HepG2 (cell line): ENCODE data around the gene RCBTB2. TPM values are rescaled to one million over a fixed set of nuclear protein-coding genes. Genes with fewer than 3 reads are reported as not detected.

Experiments
- ATAC-seq: fragments of 200-7000 bp; cut with Tn5 transposase; 3 replicates; pipeline ENCODE4 v1.9.1; 2020; ENCODE audit warnings: mild to moderate bottlenecking, moderate library complexity
- BruUV-seq: library from RNA; stranded (reverse); fragments of 400-500 nt; replicated peaks from 2 replicates; lab custom pipeline; 2021; lab: Mats Ljungman, UMichigan
- CTCF ChIA-PET: fragments of 300-600 bp; formaldehyde crosslinking; extraction: SDS; loops from one replicate; lab custom pipeline; 2021; ENCODE audit warnings: low total read pairs, inconsistent platforms, low intra/inter-chr PET ratio; lab: Yijun Ruan, JAX
- POLR2A ChIA-PET: fragments of 350-600 bp; sonication (Branson Sonifier 250); formaldehyde crosslinking; loops from one replicate; lab custom pipeline; 2020; ENCODE audit warnings: antibody characterized with exemption, inconsistent platforms; lab: Yijun Ruan, JAX
- DNase-seq: peaks from one replicate; pipeline ENCODE4 v3.0.0-alpha.2; 2015; ENCODE audit warnings: low spot score
- FAIRE-seq: peaks from 3 replicates; lab custom pipeline; 2011; peaks lifted over from hg19 to GRCh38; lab: Jason Lieb, UNC
- H2AFZ ChIP-seq: one replicate; pipeline ENCODE4 v1.6.1; 2011; ENCODE audit warnings: low read length, inconsistent platforms
- H3K27ac ChIP-seq: fragments of 300-600 bp; 3 replicates; pipeline ENCODE4 v1.8.0; 2011; ENCODE audit warnings: mixed run types, mild to moderate bottlenecking, mixed read lengths, low read length, inconsistent platforms; ENCODE audit not compliant: insufficient read depth; ENCODE audit errors: extremely low read length
- H3K27me3 ChIP-seq, 2 experiments: fragments of 200-600 bp in 1 of 2; 2 replicates in 1 of 2; 3 replicates in 1 of 2; pipeline versions ENCODE4 v1.6.0 to v1.8.0; 2011; ENCODE audit warnings: low read length in 2 of 2, mild to moderate bottlenecking in 2 of 2, moderate library complexity in 2 of 2, inconsistent platforms in 1 of 2; ENCODE audit not compliant: insufficient read depth in 2 of 2, control insufficient read depth in 1 of 2
- H3K36me3 ChIP-seq, 2 experiments: fragments of 200-600 bp in 1 of 2; replicated peaks in 1 of 2; 2 replicates in 1 of 2; 3 replicates in 1 of 2; pipeline versions ENCODE4 v1.5.1 to v1.8.0; 2011; ENCODE audit warnings: low read length in 2 of 2, inconsistent platforms in 1 of 2; ENCODE audit not compliant: insufficient read depth in 2 of 2, control insufficient read depth in 1 of 2
- H3K4me1 ChIP-seq: 2 replicates; pipeline ENCODE4 v1.5.1; 2012; ENCODE audit warnings: low read length, inconsistent platforms; ENCODE audit not compliant: insufficient read depth
- H3K4me2 ChIP-seq: 2 replicates; pipeline ENCODE4 v1.6.0; 2011; ENCODE audit warnings: low read depth, low read length, inconsistent platforms
- H3K4me3 ChIP-seq, 3 experiments: fragments of 200-600 bp in 1 of 3; sonication (generic), shearing (Covaris generic) in 1 of 3; replicated peaks in 1 of 3; 2 replicates each; pipeline ENCODE4 v1.5.1; 2011 to 2016; ENCODE audit warnings: low read length in 3 of 3, inconsistent platforms in 2 of 3, low read depth in 2 of 3, mild to moderate bottlenecking in 2 of 3, control low read depth in 1 of 3, mixed read lengths in 1 of 3; ENCODE audit not compliant: insufficient read depth in 1 of 3
- H3K79me2 ChIP-seq: one replicate; pipeline ENCODE4 v1.6.1; 2011; ENCODE audit warnings: low read length, inconsistent platforms; ENCODE audit not compliant: insufficient read depth
- H3K9ac ChIP-seq: 2 replicates; pipeline ENCODE4 v1.6.0; 2011; ENCODE audit warnings: mild to moderate bottlenecking, low read depth, low read length, inconsistent platforms; ENCODE audit not compliant: insufficient read depth
- H3K9me3 ChIP-seq: 2 replicates; pipeline ENCODE4 v1.5.1; 2012; ENCODE audit warnings: mild to moderate bottlenecking, low read length
- H4K20me1 ChIP-seq: 2 replicates; pipeline ENCODE4 v1.6.0; 2011; ENCODE audit warnings: inconsistent platforms, mild to moderate bottlenecking, low read length, moderate library complexity; ENCODE audit not compliant: insufficient read depth
- ETV5 ChIP-seq: IDR thresholded peaks from 2 replicates; pipeline ENCODE4 v1.6.1; 2018; ENCODE audit warnings: missing biosample characterization, missing genetic modification reagents, inconsistent platforms, borderline replicate concordance
- HDAC6 ChIP-seq: fragments of 200-600 bp; sonication (generic); IDR thresholded peaks from 2 replicates; pipeline ENCODE4 v1.7.0; 2017; ENCODE audit warnings: mild to moderate bottlenecking, antibody characterized with exemption, low read length, low read depth
- HMGA1 ChIP-seq: sonication (generic); formaldehyde crosslinking; conservative IDR thresholded peaks from 2 replicates; pipeline ENCODE4 v1.4.0; 2020; ENCODE audit warnings: missing genetic modification reagents
- KLF13 ChIP-seq: sonication (generic); formaldehyde crosslinking; IDR thresholded peaks from 2 replicates; pipeline ENCODE4 v1.4.0; 2020; ENCODE audit warnings: mild to moderate bottlenecking, missing genetic modification reagents
- MLLT10 ChIP-seq: sonication (generic); formaldehyde crosslinking; IDR thresholded peaks from 2 replicates; pipeline ENCODE4 v1.4.0; 2020; ENCODE audit warnings: missing genetic modification reagents
- MTF1 ChIP-seq: sonication (generic); formaldehyde crosslinking; IDR thresholded peaks from 2 replicates; pipeline ENCODE4 v1.5.0; 2020; ENCODE audit warnings: missing genetic modification reagents
- NCOR1 ChIP-seq: fragments of 200-600 bp; sonication (generic); IDR thresholded peaks from 2 replicates; pipeline ENCODE4 v1.7.0; 2017; ENCODE audit warnings: antibody characterized with exemption, low read length, borderline replicate concordance
- NFKB2 ChIP-seq: sonication (generic); formaldehyde crosslinking; IDR thresholded peaks from 2 replicates; pipeline ENCODE4 v1.4.0; 2020; ENCODE audit warnings: missing genetic modification reagents, borderline replicate concordance
- NR2F1 ChIP-seq, 2 experiments: fragments of 450-650 bp in 1 of 2; formaldehyde crosslinking in 1 of 2; IDR thresholded peaks; 2 replicates each; pipeline versions ENCODE4 v1.5.0 to v1.6.1; 2016 to 2020; ENCODE audit warnings: mild to moderate bottlenecking in 1 of 2, missing compliant biosample characterization in 1 of 2, missing genetic modification reagents in 1 of 2, moderate library complexity in 1 of 2
- PCBP2 ChIP-seq: fragments of 200-400 bp; formaldehyde crosslinking; optimal IDR thresholded peaks from 2 replicates; pipeline ENCODE3; 2018; ENCODE audit warnings: low read length, low read depth; ENCODE audit not compliant: poor library complexity, severe bottlenecking
- PHF21A ChIP-seq: sonication (generic); formaldehyde crosslinking; IDR thresholded peaks from 2 replicates; pipeline ENCODE4 v1.5.0; 2020; ENCODE audit warnings: mild to moderate bottlenecking, missing genetic modification reagents
- RARG ChIP-seq: sonication (generic); formaldehyde crosslinking; IDR thresholded peaks from 2 replicates; pipeline ENCODE4 v1.4.0; 2020; ENCODE audit warnings: low read depth, mild to moderate bottlenecking, missing genetic modification reagents
- SCMH1 ChIP-seq: sonication (generic); formaldehyde crosslinking; IDR thresholded peaks from 2 replicates; pipeline ENCODE4 v1.9.0; 2021; ENCODE audit warnings: missing genetic modification reagents, mild to moderate bottlenecking, borderline replicate concordance
- STAG1 ChIP-seq: sonication (generic); formaldehyde crosslinking; IDR thresholded peaks from 2 replicates; pipeline ENCODE4 v1.4.0; 2020; ENCODE audit warnings: missing genetic modification reagents
- ZBTB8A ChIP-seq: sonication (generic); formaldehyde crosslinking; IDR thresholded peaks from 2 replicates; pipeline ENCODE4 v1.4.0; 2020; ENCODE audit warnings: mild to moderate bottlenecking, low read depth, missing genetic modification reagents, borderline replicate concordance
- ZNF484 ChIP-seq: sonication (generic); formaldehyde crosslinking; IDR thresholded peaks from 2 replicates; pipeline ENCODE4 v1.5.1; 2020; ENCODE audit warnings: mild to moderate bottlenecking, low read depth, missing genetic modification reagents, borderline replicate concordance
- WGBS: methylation state at CpG from one replicate; pipeline ENCODE4 v1.1.6; 2017; ENCODE audit warnings: low lambda C conversion rate; 5-methylcytosine and 5-hydroxymethylcytosine counted together
- in situ Hi-C: cut with HindIII; loops from 2 replicates; pipeline ENCODE4 v1.10.0; 2017; ENCODE audit warnings: low pct_unique_long_range_greater_than_20kb; ENCODE audit not compliant: extremely low pct_ligation_motif_present
- intact Hi-C: fragments of 100-400 bp; cut with micrococcal nuclease; formaldehyde crosslinking; loops from one replicate; pipeline ENCODE4 v1.10.0; 2022; ENCODE audit not compliant: unreplicated experiment
- polyA plus RNA-seq, 8 experiments: library from polyadenylated mRNA; depleted of rRNA in 3 of 8; stranded (reverse) in 7 of 8; unstranded in 1 of 8; fragments of >200 nt; fragmentation: Illumina TruSeq in 4 of 8; extraction: Trizol in 4 of 8; gene quantifications; 2 replicates each; pipeline versions ENCODE4 v1.2.1 to v1.2.3, GENCODE V29; 2011 to 2016; ENCODE audit warnings: low read depth in 4 of 8, missing spikeins in 1 of 8, mixed read lengths in 1 of 8; ENCODE audit not compliant: insufficient read depth in 1 of 8
- total RNA-seq, 5 experiments: library from RNA; depleted of rRNA; stranded (reverse); fragments of >200 nt; fragmentation: Illumina TruSeq; extraction: Trizol; gene quantifications; 2 replicates each; pipeline ENCODE4 v1.2.3, GENCODE V29; 2016; ENCODE audit warnings: low read depth in 1 of 5
- TF ChIP-seq, protein P1 (sequence below): sonication (generic); formaldehyde crosslinking; IDR thresholded peaks from 2 replicates; pipeline ENCODE4 v1.4.0; 2020; ENCODE audit warnings: low read depth, mild to moderate bottlenecking, missing genetic modification reagents

The RCBTB2 gene
- total and polyA plus RNA-seq, 2 of the 13 experiments (the other 11 are each of a cell fraction or from before 2014, with no cell fraction given), result 1.9 to 2.7 TPM

DNA sequence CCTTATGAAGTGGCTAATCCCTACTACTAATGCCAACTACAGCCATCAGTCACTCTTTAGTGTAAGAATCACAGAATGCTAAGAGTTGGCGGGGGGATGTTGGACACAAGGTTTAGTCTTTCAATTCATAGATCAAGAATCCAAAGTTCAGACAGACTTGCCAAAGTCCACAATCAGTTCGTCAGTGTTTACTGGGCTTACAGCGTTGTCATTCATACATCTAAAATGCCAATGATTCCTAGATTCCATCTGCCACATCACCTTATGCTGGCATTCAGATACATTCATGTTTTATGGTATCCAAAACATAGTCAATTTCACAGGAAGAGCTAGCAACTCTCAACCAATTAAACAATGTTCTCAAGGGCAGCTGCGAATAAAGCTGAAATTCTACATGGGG, 18.1 kb downstream of the RCBTB2 start (continued):
- TF ChIP-seq NCOR1 (peak; percentile 61; the same call in 1 of the 2 replicates), NR2F1 (CRISPR knock-in tag; IDR thresholded peaks at IDR 0.05) (no peak), HMGA1 (no peak), ZNF484 (CRISPR knock-in tag) (no peak), PCBP2 (no peak), PHF21A (CRISPR knock-in tag) (no peak)
- TF ChIP-seq, protein P1, sequence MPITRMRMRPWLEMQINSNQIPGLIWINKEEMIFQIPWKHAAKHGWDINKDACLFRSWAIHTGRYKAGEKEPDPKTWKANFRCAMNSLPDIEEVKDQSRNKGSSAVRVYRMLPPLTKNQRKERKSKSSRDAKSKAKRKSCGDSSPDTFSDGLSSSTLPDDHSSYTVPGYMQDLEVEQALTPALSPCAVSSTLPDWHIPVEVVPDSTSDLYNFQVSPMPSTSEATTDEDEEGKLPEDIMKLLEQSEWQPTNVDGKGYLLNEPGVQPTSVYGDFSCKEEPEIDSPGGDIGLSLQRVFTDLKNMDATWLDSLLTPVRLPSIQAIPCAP, result no peak

DNA sequence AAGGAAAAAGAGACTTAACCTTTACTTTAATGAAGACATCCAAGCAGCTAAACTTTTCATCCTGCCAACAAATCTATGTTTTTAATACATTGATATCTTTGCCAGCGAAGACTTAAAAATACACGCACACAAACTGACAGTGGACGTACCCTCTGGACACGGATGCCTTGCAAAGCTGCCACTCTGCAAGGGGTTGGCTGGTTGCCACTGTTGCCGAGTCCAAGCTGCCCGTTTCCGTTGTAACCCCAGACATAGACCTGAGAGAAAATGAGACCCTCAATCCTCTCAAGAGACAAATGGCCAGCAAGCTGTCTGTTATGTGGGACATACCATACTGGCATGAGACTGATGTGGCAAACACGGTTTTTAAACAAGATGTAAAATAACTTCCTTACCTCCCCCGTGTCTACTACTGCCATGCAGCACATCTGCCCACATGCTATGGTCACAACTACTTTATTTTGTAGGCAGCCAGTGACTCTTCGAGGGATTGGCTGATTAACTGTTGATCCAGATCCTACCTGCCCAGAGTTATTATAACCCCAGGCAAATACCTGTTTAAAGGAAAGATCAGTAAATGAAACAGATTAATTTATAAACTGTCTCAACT, 21.2 kb downstream of the RCBTB2 start:
- H3K9ac ChIP-seq, result no peak overlapping the region
- no peak for ATAC-seq
- FAIRE-seq, result no peak
- H3K9me3 ChIP-seq, result no peaks in the 10 kb centered on the region
- H3K4me2 ChIP-seq, result no peak overlapping the region
- no peaks in the 10 kb centered on the region for H4K20me1 ChIP-seq
- no peak overlapping the region for H2AFZ ChIP-seq
- H3K27ac ChIP-seq, result no peak overlapping the region
- H3K4me3 ChIP-seq, result no peak overlapping the region
- TF ChIP-seq STAG1 (CRISPR knock-in tag) (no peak), MLLT10 (no peak), KLF13 (no peak), SCMH1 (CRISPR knock-in tag) (no peak), MTF1 (CRISPR knock-in tag) (no peak), ZBTB8A (no peak), NFKB2 (no peak), ETV5 (CRISPR knock-in tag) (no peak), HDAC6 (no peak), RARG (no peak)
- TF ChIP-seq, all 625 proteins: peak for 0
- H3K27me3 ChIP-seq, result no peaks in the 10 kb centered on the region
- intact Hi-C loops (no loop called here), in situ Hi-C loops (no loop called here)
- ChIA-PET POLR2A (no interaction called here), CTCF (no interaction called here)
- BruUV-seq, result no TSS peak
- no peaks in the 10 kb centered on the region for H3K79me2 ChIP-seq
- H3K36me3 ChIP-seq, result no peaks in the 10 kb centered on the region
- H3K4me1 ChIP-seq, result peaks cover 5% of the 10 kb centered on the region; the same call in 1 of the 2 replicates
- 87% methylated on average over 10 of the region's 10 CpGs for WGBS
- no peak for DNase-seq
